ENCODE measurements around the gene ARAP1.

Gene ARAP1

DNA sequence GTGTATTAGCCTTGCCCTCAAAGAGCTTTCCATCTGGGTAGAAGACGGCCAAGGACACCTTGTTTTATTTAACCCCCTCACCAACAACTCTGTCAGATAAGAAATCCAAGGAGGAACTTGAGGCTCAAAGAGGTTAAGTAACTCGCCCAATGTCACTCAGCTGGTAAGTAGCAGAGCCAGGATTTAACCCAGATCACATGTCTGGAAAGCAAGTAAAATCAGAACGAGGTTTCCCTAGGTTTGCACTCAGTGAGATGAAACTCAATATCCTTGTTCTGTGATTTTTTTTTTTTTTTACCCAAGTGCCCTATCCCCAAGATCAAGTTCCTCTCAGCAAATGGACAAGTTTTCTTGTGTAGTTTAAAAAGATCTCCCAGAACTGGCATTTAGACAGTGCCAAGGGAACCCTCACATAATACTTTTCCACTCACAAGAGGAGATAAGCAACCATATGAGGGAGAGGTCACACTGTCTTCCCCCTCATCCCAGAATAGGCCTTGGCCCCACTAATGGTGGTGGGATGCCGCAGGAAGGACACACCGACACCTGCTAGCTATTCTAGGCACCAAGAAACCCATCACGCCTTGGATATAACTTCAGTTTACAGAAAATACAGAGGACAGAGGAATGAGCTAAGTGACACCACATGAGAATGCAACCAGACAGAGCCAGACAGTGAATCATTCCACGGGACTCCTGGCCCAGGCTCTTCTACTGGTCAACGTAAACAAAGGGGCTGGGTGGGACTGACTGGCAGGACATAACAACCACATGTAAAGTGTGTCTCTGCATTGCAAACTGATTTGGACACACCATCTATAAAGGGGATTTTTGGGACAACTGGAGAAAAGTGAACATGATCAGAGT lies 8.6 kb upstream of the ARAP1 start:
- DNase-seq = no peak

DNA sequence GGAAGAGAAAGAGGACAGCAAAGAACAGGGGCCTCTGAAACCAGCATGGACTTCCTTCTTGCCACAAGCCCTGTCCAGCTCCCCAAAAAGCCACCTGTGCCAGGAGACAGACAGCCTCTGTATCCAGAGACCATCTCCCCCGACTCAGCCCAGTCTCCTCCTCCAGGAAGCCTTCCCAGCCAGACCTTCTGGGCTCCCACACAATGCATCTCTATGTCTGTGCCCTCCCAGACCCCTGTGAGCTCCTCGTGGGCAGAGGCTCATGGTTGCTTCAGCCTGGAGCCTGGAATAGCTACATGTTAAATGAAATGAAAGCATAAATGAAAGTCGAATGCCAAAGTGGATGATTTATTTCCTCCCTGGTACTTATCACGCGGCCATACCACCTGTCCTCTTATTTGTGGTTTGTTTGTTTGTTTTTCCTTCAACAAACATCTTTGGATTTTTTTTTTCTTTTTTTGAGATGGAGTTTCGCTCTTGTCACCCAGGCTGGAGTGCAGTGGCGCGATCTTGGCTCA lies 7.3 kb upstream of the ARAP1 start:
- no peak for DNase-seq

DNA sequence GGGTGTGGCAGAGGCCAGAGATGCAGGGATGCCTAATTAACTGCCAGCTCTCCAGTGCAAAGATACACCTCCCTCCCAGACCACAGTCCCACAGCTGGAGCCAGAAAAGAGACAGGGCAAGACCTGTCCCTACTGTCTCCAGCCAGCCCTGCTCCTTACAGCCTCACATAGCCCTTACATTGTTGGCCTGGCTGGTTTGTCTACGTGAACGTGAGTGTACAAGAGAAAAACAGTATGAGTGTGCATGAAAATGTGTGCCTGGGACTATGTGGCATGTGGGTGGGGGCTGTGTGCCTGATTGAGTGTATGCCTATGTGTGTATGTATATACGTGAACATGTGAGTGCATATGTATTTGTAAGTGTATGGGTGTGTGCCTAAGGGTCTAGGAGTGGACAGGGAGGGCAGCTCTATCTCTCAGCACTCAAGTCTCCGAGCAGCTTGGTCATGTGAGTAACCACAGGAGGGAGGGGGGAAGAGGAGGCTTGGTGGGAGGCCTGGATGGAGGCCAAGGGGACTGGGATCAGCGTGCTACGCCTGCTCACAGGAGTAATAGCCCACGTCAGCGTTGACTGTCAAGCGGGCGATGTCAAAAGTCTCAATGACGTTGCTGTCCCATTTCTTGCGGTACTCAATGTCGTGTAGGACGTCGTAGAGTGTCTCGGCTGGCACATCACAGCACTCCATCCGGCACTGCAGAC lies 6.6 kb upstream of the ARAP1 start:
- DNase-seq = no peak

DNA sequence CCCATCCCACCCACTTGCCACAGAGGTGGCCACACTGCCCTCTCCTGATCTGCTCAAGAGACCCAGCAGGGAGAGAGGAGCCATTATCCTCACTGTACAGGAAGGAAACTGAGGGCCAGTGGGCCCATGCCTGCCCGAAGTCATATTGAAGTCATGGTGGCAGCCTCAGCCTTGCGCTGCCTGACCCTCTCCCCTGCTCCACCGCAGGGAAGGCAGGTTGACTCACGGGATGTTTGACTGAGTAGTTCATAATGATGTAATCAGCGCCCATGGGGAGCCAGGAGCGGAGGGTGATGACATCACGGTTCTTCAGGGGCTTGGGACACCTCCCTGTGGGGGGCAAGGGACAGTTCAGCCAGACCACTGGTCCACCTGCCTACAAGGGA lies 6.1 kb upstream of the ARAP1 start:
- no peak for DNase-seq

DNA sequence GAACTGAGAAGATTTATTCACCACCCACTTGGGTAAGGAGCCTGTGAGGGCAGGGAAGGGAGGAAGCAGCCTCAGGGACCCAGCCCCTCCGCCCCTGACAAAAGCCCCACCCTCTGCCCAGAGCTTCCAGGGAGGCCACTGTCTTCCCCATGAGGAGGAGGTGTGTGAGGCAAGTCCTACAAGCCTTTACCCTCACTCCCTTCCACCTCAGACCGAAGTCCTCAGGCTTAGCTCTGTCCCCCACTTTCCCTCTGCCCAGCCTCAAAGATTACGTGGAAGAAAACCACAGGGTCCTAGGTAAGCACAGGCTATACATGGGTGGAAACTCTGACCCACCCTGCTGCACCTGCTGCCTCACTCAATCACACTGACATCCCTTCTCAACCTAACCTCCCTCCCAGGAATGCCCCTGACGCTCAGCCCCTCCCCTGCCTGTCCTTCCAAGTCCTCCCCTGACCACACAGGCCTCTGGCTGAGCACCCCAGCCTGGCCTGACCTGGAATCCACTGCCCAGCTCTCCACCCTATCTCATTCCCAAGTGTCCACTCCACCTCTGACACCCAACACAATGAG lies 3.6 kb upstream of the ARAP1 start:
- no peak for DNase-seq

DNA sequence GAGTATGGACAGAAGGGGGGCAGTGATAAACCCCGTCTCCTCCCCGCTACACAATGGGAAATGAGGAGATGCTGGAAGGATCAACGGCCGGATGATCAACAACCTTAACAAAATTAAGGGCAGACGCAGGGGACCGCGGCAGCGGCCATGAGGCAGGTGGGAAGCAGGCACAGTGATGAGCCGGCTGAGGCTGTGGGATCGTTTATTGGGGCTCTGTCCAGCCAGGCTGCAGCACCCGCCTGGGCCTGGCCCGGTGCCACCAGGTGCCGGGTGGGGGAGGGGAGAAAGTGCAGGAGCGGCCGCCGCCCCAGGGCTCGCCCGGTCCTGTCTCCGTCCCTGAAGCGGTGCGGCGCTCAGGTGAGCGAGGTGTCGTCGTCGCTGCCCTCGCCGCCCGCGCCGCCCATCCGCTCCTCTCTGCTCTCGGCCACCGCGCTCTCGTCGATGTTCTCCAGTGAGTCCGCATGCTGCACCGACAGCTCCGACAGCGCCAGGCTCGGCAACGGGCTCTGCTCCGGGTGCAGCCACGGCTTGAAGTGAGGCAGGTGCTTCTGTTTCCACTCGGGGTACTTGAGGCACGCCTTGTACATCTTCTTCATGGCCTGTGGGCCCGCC lies 2.4 kb upstream of the ARAP1 start:
- no peak for DNase-seq

DNA sequence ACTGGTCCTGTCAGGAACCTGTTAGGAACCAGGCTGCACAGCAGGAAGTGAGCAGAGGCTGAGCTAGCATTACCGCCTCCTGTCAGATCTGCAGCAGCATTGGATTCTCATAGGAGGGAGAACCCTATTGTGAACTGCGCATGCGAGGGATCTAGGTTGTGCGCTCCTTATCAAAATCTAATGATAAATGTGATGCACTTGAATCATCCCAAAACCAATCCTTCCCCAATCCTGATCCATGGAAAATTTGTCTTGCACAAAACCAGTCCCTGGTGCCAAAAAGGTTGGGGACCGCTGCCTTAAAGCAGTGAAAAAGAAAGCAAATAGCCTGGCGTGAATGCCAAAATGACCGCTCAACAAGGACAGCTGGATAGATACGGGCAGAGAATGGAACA lies 1.9 kb upstream of the ARAP1 start:
- no peak for DNase-seq

DNA sequence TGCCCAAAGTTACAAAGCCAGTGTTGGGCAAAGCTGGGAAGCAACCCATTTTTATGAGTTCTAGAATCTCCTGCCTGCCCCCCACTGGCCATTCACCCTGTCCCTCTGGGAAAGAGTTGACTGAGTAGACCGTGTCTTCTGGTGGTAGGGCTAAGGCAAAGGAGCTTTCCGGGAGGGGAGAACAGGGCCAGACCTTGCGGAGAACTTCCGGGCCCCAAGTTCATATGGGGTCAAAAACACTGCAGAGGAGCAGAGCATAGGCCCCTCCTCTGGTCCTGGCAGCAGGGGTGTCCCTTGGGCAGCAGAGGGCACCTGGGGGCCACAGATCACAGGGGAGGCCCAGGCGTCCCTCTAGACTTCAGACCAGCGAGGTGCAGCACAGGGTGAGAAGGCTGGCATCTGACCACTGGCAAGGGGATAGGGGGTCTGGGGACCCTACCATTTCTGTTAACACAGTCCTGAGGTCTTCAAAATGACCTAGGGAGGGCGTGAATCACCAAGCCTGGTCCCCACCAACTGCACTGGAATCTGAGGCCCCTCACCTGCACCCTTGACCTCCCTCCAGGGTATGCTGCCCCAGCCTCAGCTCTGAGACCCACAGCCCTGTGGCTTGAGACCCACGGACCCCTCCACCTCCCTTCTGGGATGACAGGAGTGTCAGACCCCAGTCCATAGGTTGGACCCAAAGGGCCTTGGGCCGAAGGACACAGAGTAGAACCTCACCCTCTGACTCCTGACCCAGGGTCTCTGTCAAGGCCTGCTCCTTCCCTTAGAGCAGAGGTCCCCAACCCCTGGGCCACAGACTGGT lies 1.3 kb upstream of the ARAP1 start:
- no peak for DNase-seq

DNA sequence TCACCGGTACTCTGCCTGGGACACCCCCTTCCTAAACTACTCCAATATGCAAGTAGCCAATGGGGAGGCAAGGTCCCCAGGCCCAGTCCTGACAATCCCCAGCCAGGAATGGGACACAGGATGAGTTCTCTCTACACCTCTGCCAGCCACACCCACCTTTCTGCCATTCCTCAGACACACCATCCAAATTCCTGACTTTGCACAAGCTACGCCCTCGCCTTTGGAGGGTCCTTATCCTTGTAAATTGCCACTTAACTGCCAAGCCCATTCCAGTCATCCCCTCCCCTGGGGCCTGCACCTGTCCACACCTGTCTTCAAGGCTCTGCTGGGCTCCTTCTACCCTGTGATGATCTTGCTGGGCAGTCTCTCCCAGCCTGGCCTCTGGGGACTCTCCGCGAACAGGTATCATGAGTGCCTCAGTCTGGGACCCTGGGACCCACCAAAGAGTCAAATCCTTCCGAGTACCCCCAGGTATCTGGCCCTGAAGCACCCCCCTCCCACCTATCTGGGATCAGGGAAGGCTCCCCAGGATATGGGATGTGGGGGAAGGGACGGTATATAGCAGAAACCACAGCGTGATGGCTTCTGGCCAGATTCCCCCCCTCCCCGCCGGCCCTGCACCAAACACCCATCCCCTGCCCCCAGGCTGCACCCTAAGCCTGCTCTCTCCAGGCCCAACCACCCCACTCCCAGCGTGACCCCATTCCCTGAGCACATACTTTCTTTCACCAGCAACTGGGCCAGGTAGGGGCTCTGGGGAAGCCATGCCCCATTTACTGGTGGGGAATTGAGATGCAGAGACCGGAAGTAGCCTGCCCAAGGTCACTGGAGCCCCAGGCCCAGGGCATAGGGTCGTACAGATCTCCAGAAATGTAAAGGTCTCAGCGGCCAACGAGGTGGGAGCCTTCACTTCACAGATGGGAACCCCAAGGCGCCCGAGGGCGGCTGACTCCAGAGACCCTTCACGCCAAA lies 806 bp downstream of the ARAP1 start:
- no peak for DNase-seq

DNA sequence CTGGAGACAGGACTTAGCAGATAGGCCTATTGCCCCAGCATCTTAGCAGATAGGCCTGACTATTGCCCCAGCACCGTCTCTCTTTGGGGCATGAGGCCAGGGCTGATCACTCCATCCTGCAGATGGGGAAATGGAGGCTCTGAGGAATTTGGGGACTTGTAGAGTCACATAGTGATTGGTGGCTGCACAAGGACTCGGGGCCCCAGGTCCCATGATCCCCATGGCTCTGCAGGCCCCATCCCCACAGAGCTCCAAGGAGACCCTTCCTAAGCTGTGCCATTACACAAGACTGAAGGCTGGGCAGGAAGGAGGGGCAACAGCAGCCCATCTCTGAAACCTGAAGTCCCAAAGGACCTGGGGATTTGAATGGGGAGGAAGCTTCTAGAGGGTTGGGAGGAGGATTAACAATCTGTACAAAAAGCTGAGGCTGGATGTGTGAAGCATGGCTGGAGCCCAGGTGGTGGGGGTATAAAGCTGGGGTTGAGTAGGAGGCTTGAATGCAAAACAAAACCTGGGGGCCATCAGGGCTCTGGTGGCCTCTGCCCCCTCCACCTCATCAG lies 1.6 kb downstream of the ARAP1 start:
- no peak for DNase-seq

DNA sequence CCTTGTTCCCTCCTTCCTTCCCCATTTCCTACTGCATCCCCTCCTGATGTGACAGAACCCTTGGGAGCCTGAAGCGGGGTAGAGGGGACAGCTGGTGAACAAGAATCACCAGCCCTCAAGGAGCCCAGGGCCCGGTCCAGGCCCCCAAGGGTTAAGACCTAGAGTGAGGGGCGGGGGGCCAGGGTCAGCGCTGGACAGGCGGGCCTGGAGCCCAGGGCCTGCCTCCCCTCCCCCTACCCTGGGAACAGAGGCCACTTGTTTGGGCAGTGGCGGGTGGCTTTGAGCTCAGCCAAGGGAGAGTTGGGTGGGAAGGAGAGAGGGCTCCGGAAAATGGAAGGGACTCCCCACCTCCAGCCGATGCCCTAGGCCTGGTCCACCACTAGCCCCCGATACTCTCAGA lies 2.1 kb downstream of the ARAP1 start:
- no peak for DNase-seq

DNA sequence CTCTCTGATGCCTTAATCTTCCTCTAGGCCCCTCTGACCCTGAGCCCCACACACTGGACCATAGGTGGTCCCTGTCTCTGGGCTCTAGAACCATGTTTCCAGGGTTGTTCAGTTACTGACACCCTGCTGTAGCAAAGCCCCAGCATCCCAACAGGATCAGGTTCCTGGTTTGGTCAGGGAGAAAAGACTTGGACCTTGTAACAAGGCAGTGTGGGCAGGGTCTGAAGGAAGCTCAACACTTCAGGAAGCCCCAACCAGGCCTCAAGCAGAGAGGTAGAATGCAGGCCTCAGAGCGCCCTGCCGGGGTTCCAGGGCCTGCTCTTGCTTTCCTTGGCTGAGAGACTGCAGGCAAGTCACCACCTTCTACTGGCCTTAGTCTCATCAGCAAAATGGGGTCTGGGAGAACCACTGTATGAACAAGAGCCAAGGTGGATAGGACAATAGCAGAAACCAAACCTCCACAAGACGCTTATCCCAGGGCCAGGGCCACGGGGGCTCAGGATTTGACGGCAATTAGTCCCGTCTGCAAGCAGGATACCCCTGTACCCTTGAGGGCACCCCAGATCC lies 4.8 kb downstream of the ARAP1 start:
- no peak for DNase-seq

DNA sequence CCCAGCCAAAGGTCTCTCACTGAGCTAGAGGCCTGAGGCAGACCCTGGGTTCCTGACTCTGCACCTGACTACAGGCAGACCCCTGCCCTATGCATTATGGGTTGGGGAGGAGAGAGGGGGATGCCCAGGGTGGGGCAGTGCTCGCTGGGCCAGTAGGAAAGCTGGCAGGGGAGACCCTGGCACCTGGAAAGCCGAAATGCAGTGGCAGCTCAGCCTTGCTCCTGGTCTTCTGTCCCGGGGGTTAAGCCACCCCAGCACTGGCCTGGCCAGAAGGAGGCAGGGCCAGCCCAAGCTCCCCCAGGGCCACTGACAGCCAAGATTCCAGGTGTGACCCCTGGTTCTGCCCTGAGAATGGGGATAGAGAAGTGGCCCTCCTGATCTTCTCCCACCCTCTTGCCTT lies 5.4 kb downstream of the ARAP1 start:
- DNase-seq = no peak

DNA sequence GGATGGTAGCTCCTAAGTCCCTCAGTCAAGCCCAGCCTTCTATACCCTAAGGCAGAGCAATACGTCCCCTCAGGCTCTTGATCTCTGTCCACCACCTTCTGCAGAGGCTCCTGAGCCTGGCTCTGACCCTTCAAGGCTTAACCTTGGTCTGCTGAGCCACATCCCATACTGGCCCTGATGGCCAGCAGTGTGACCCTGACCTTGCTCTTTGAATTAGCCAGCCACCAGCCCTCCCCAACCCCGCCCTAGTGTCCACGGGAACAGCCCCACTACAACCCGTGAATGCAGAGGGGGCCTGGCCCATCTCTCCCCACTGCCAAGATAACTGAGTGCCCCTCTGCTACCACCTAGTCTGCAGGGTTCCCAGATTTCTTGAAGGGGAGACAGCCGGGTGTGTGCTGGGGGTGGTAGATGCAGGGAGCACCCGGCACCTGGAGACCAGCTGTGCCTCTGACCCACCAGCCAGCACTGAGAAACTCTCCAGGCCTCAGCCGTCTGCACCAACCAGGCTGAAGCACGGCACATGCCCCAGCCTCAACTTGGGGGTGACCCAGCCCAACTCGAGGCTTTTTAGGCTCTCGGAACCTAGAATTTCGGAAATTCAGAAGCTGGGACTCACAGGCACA lies 6.2 kb downstream of the ARAP1 start:
- no peak for DNase-seq

DNA sequence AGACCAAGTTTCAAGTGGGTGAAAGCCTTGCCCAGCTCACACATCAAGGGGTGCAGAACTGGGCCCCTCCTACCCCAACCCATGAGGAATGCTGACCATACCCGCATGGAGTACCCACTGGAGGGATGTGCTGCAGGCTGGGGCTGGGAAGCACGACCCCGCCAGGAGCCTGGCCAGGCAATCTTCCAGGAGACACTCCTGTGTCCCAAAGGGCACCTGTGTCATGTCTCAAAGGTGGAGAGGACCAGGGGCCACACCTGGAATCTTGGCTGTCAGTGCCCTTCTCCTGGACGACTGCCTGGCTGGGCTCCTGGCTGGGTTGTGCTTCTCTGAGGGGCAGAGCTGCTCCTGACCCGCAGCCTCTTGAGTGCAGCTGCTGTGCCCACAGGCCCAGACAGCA lies 6.7 kb downstream of the ARAP1 start:
- no peak for DNase-seq

DNA sequence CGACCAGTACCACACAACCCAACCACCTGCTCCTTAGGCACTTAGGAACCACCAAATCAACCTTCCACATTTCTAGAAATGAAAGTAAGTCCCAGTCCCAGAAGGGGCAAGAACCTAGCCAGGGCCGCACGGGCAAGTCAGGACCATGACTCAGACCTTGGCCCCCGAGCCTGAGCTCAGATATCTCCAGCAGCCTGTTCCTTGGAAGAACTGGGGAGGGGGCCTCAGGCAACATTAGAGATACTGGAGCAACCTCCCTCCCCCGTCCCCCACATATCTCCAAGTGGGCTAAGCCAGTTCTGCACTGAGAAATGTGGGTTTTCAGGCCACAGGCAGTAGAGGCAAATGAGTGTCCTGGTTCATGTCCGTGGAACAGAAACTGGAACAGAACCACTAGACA lies 7.7 kb downstream of the ARAP1 start:
- DNase-seq = no peak

DNA sequence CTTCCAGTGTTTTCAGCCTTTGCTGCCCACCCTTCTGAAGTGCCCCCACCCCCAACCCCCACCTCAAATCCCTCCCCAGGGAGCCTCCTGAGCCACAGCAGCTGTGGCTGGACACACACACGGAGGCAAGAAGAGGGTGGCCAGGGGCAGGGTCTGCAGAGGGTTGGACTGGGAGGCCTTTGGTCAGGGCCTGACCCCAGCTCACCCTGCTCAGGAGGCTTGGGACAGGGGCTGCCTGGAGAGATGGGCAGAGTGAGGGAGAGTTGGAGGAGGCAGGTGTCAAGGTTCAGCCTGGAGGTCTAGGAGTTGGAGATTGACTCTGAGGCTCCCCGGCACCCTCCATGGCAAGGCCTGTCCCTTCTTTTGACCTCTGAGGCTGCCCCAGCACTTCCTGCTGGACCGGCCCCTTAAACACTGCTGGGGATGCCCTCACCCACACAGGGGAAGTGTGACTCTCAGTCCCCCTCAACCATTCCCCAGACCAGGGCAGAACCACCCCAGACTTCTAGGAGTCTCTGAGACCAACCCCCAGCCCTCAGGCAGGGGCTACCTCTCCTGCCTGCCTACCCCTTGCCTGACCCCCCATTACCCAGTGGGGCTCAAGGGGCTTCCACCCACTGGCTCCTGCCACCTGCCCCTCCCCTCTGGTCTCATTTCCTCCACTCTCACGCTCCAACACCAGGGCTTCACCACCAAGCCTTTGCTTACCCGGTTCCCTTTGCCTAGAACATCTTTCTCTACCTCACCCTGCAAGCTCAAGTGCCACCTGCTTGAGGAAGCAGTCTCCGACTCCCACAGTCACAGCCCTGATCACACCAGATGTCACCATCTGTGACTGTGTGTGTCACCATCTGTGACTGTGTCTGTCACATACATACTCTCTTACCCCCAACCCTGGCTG lies 8.6 kb downstream of the ARAP1 start:
- no peak for DNase-seq

DNA sequence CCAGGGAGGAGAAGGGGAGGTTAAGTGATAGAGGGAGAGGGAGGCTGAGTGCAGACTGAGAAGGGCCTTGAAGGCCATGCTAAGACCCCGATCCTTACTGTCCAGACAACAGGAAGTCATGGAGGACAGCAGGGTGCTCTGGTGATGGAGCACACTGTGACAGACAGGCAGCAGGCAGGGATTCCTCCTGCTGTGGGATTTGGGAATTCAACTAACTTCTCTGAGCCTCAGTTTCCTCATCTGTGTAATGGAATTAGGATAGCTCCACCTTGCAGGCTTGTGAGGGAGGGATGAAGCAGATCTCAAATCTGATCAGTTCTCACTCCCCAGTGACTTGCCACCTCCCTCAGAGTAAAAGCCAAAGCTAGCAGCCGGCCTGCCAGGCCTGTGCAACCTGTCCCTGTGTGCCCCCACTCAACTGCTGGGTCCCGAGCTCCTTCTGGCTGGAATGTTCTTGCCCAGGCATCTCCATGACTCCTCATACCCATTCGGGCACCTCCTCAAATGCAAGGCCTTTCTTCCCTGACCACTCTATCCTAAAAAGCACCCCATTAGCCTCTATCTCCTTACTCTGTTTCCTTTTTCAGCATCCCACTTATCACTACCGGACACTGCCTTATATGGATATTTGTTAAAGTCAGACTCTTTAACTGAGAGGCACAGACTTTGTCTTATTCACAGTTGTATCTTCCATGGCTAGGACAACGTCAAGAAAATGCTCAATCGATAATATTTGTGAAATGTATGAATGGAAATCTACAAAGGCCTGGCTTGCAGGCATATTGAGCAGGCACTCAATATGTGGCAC lies 9.5 kb downstream of the ARAP1 start:
- no peak for DNase-seq

Measured in effector CD8-positive, alpha-beta T cell (primary cell).